Thymus (tissue), 11 donors: Measurements from ENCODE around the gene PDE7B. TPM values are rescaled to one million over a fixed set of nuclear protein-coding genes. Genes with fewer than 3 reads are reported as not detected.

ENCODE experiments used
- DNase-seq, 9 donors: peaks; one replicate each; pipeline ENCODE4 v3.0.0-alpha.2; 2013; ENCODE audit warnings: low spot score in 9 of 9, low read depth in 6 of 9, missing footprints in 1 of 9
- H3K27ac ChIP-seq, 2 donors: one replicate each; pipeline ENCODE4 v1.5.1; 2013; ENCODE audit warnings: control low read depth in 1 of 2, low read depth in 1 of 2, low read length in 1 of 2, mild to moderate bottlenecking in 1 of 2, moderate library complexity in 1 of 2
- H3K27me3 ChIP-seq, 2 donors: one replicate each; pipeline ENCODE4 v1.5.1; 2013; ENCODE audit warnings: low read length in 1 of 2; ENCODE audit not compliant: control insufficient read depth in 2 of 2, insufficient read depth in 1 of 2
- H3K36me3 ChIP-seq, 2 donors: one replicate each; pipeline ENCODE4 v1.5.1; 2013; ENCODE audit warnings: low read length in 1 of 2, mild to moderate bottlenecking in 1 of 2, moderate library complexity in 1 of 2; ENCODE audit not compliant: control insufficient read depth in 2 of 2, insufficient read depth in 2 of 2
- H3K4me1 ChIP-seq, 2 donors: one replicate each; pipeline ENCODE4 v1.5.1; 2013; ENCODE audit warnings: low read length in 2 of 2; ENCODE audit not compliant: control insufficient read depth in 2 of 2, insufficient read depth in 2 of 2
- H3K4me3 ChIP-seq, 2 donors: one replicate each; pipeline ENCODE4 v1.5.1; 2013; ENCODE audit warnings: low read length in 2 of 2, control low read depth in 1 of 2, mild to moderate bottlenecking in 1 of 2
- H3K9me3 ChIP-seq, 2 donors: one replicate each; pipeline ENCODE4 v1.5.1; 2013; ENCODE audit warnings: low read length in 1 of 2, mild to moderate bottlenecking in 1 of 2; ENCODE audit not compliant: control insufficient read depth in 2 of 2, insufficient read depth in 1 of 2
- WGBS: extraction: QIAGEN DNeasy Blood & Tissue Kit; methylation state at CpG from one replicate; pipeline ENCODE4 v1.1.7; 2013; 5-methylcytosine and 5-hydroxymethylcytosine counted together
- polyA plus RNA-seq: library from polyadenylated mRNA; stranded (reverse); fragments of 200-250 nt; gene quantifications from one replicate; pipeline ENCODE4 v1.2.3, GENCODE V29; 2013
- total RNA-seq: library from RNA; stranded (reverse); fragments of 120-200 nt; gene quantifications from one replicate; pipeline ENCODE4 v1.2.4, GENCODE V29; 2013
- donor health status: healthy.

PDE7B gene
- total and polyA plus RNA-seq, 2 donors, result 4.4 to 5.8 TPM

DNA sequence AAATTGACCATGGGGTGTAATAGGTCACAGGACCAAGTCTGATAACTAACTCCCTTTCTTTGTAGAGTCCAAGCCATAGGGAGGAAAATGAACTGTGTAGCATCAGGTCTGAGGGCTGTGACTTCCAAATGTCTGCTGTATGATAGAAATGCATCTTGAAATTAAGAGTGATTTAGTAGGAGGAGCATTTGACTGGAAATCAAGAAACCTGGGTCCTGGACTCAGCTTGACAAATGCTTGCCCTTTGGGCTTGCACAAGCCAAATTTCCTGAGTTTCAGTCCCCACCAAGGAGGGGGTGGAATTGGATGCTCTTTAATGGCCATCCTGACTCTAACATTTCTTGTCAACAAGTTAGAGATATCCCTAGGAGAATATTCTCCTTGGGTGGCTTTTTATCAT, 187.0 kb downstream of the PDE7B start:
- no peak overlapping the region for H3K27ac ChIP-seq
- no peak overlapping the region for H3K4me3 ChIP-seq
- H3K27me3 ChIP-seq, result no peaks in the 10 kb centered on the region
- H3K36me3 ChIP-seq, result no peaks in the 10 kb centered on the region
- peaks cover 0 to 21% of the 10 kb centered on the region in 2 donors for H3K4me1 ChIP-seq
- DNase-seq, result no peak
- no peaks in the 10 kb centered on the region for H3K9me3 ChIP-seq

DNA sequence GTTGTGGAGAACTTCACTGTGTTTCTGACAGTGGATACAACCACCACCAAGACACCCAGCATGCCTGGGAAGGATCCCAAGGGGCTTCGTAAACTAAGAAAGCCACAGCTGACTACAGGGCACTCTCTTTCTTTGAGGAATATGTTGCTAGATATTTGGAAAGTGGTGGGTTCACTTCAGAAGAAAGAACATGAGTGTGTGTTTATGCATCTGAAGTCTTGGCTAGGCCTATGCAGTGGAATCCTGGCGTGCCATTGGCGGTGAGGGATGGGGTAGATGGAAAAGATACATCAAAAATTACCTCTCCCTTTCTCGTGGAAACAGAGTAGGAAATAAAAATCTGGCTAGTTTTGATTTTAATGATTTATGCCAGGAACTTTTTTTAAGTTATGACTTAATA, 187.7 kb downstream of the PDE7B start:
- peaks cover 0 to 21% of the 10 kb centered on the region in 2 donors for H3K4me1 ChIP-seq
- H3K36me3 ChIP-seq, result no peaks in the 10 kb centered on the region
- no peak overlapping the region for H3K27ac ChIP-seq
- H3K4me3 ChIP-seq, result no peak overlapping the region
- H3K27me3 ChIP-seq, result no peaks in the 10 kb centered on the region
- no peak for DNase-seq
- H3K9me3 ChIP-seq, result no peaks in the 10 kb centered on the region
- 97% methylated on average over 4 of the region's 4 CpGs for WGBS

DNA sequence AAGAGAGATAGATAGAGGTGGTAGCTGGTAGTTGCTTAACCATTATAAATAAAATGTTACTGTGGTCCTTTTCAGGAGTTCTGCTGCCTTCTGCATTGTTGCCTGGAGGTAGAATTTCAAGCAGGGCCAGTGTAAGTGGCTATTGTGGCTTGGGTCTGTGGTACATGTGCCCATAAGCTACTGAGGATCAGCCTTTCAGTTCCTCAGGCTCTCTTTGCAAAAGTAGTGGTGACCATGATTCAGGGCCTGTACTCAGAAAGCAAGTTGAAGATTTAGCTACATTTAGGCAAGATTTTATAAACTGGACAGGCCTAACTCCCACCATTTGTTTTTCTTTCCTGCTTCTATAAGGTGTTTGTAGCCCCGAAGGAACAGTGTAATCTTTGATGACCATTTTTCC, 199.0 kb downstream of the PDE7B start:
- peaks cover 8 to 11% of the 10 kb centered on the region in 2 donors for H3K4me1 ChIP-seq
- DNase-seq, result no peak
- no peaks in the 10 kb centered on the region for H3K27me3 ChIP-seq
- no peaks in the 10 kb centered on the region for H3K9me3 ChIP-seq
- 74% methylated on average over 1 of the region's 1 CpG for WGBS
- H3K27ac ChIP-seq, result peak overlapping the region in 1 of 2 donors; percentile 75
- H3K36me3 ChIP-seq, result no peaks in the 10 kb centered on the region
- H3K4me3 ChIP-seq, result no peak overlapping the region

DNA sequence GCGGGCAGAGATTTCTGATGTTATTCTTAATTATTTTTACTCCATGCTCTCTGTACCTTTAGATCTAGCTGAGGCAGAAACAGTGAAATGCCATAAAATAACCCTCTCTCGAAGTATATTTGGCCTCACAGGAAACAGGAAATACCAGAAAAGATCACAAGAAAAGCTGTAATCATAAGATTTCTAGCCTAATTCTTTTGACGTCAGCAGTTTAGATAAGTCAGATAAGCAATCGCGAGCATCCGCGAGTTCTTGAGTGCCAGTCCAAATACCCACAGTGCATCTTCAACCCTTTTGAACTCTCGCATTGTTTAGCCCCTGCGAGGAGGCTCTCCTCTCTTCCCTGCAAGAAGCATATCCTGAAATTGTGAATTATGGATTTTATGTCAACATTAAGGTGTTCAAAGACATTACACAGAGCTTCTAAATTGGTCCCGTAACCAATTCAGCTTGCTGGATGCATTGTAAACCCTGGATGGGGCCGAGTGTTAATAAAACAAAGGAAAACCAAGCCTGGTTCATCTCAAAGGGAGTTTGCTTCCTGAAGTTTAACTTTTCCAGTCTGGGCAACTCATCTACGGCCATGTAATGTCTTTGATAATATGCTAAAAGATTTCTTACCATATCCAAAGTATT, 199.8 kb downstream of the PDE7B start:
- H3K27me3 ChIP-seq, result no peaks in the 10 kb centered on the region
- peaks cover 8 to 11% of the 10 kb centered on the region in 2 donors for H3K4me1 ChIP-seq
- no peak overlapping the region for H3K4me3 ChIP-seq
- peak overlapping the region in 1 of 2 donors; percentile 7 for H3K27ac ChIP-seq
- no peaks in the 10 kb centered on the region for H3K36me3 ChIP-seq
- H3K9me3 ChIP-seq, result no peaks in the 10 kb centered on the region
- WGBS, result 55% methylated on average over 12 of the region's 12 CpGs
- DNase-seq, result peak in 4 of 9 donors; percentile 15 to 67 (median 36)

DNA sequence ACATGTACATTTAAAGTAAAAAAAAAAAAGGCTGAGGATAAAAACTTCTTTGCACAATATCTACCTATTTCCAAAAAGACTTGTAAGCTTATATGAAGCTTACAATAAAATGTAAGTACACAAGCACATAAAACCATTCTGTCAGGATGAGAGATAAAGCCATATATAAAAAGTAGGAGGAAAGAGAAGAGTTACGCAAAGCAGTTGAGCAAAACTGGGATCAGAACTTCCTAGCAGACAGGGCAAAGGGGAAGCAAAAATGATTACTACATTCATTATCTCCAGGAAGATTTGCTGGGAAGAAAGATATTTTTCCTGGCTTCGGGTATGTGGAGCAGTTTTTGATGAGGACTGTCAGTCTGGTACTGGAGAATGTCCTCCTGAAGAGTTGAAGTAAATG, 200.5 kb downstream of the PDE7B start:
- DNase-seq, result no peak
- H3K27ac ChIP-seq, result no peak overlapping the region
- no peaks in the 10 kb centered on the region for H3K9me3 ChIP-seq
- no peaks in the 10 kb centered on the region for H3K36me3 ChIP-seq
- H3K4me1 ChIP-seq, result peaks cover 8 to 11% of the 10 kb centered on the region in 2 donors
- H3K27me3 ChIP-seq, result no peaks in the 10 kb centered on the region
- H3K4me3 ChIP-seq, result no peak overlapping the region
- WGBS, result 98% methylated on average over 2 of the region's 2 CpGs

DNA sequence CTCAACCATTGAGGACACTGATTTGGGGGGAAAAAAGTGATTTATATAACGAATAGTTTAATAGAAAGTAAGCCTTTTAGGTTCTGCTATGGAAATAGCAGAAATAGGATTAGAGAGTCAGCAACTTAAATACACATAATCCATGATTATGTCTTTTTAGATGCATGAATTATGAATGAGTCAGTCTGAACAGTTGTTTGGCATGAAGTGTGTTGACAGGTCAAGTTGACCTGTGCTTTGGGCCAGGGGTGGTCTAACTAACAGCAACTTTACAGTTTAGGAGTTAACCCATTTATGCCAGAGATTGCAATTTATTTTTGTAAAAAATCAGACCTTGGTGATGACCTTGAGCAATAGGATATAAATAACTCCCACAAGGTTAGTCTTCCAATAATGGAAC, 207.4 kb downstream of the PDE7B start:
- H3K27me3 ChIP-seq, result no peaks in the 10 kb centered on the region
- no peaks in the 10 kb centered on the region for H3K4me1 ChIP-seq
- no peaks in the 10 kb centered on the region for H3K36me3 ChIP-seq
- no peak overlapping the region for H3K4me3 ChIP-seq
- H3K27ac ChIP-seq, result no peak overlapping the region
- H3K9me3 ChIP-seq, result no peaks in the 10 kb centered on the region
- no peak for DNase-seq
- WGBS, result 93% methylated on average over 1 of the region's 1 CpG

DNA sequence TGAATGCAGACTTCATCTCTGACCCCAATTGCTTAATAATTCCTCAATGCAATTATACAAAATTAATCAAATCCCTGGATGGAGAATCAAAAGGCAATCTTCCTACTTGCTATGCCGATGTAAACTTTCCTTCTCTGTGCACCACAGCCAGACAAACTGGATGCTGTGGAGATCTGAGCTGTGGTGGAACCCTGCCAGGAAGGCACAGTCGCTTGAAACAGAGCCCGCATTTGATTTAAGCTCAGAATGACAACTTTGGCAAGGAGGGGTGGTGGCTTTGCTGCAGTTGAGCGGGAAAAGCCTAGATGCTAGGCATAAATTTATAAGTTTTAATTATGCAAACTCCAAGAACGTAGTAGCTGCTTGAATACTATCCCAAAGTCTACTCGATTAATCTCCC, 207.8 kb downstream of the PDE7B start:
- 92% methylated on average over 6 of the region's 6 CpGs for WGBS
- H3K27me3 ChIP-seq, result no peaks in the 10 kb centered on the region
- H3K36me3 ChIP-seq, result no peaks in the 10 kb centered on the region
- no peak for DNase-seq
- no peak overlapping the region for H3K4me3 ChIP-seq
- no peaks in the 10 kb centered on the region for H3K4me1 ChIP-seq
- H3K27ac ChIP-seq, result no peak overlapping the region
- H3K9me3 ChIP-seq, result no peaks in the 10 kb centered on the region

DNA sequence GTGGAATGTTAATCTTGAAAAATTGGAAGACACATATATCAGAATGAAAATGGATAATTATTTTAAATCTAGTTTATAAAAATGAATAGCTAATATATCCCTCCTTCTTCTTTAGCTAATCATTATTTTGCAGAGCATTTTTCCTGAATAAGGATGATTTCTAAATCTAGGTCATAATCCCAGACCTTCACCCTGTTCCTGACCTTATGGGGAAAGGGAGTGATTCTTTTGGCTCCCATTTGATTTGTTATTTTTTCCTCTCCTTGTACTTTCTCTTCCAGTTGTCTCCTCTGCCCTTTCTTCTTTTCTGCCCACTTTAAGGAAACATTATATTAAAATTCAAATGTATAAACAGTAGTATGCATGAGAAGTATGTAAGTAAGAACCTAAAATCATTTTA, 208.6 kb downstream of the PDE7B start:
- Histone ChIP-seq H3K4me1 (no peaks in the 10 kb centered on the region), H3K9me3 (no peaks in the 10 kb centered on the region), H3K27ac (no peak overlapping the region), H3K4me3 (no peak overlapping the region), H3K27me3 (no peaks in the 10 kb centered on the region), H3K36me3 (no peaks in the 10 kb centered on the region)
- DNase-seq, result no peak

DNA sequence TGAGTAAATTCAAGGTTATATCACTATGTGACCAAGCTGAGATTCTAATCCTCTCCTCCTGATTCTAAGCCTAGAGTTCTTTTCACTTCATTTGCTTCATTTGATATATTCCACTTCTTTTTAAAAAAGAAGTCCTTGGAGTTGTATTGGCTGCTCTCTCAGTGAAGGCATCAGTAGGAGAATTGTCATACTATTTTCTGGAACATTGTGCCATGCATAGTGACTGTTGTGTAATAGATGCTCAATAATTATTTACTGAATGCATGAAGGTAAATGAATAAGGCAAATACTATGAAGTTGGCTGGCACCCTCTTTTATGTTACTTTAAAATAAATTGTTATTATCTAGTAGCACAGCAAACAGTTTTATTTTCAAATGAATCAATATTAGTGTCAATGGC, 209.3 kb downstream of the PDE7B start:
- no peaks in the 10 kb centered on the region for H3K27me3 ChIP-seq
- no peak for DNase-seq
- no peaks in the 10 kb centered on the region for H3K36me3 ChIP-seq
- no peaks in the 10 kb centered on the region for H3K4me1 ChIP-seq
- no peak overlapping the region for H3K27ac ChIP-seq
- no peaks in the 10 kb centered on the region for H3K9me3 ChIP-seq
- H3K4me3 ChIP-seq, result no peak overlapping the region

DNA sequence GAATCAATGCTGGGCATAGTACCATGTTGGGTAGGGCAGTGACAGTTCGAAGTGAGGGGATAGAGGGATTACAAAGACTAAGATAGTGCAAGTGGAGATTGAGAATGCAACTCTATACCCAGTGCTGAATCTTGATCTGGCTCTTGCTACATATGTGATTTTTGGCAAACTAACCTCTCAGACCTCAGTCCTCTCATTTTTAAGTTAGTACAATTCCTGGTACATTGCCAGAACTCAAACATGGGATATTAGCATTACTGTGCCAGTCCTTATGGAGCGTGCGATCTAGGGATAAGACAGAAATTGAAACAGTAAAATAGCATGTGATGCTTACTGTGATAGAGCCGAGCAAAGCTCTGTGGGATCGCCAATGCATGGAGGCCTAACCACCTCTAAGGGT, 210.2 kb downstream of the PDE7B start:
- H3K36me3 ChIP-seq, result no peaks in the 10 kb centered on the region
- no peak overlapping the region for H3K27ac ChIP-seq
- WGBS, result 95% methylated on average over 5 of the region's 5 CpGs
- no peaks in the 10 kb centered on the region for H3K4me1 ChIP-seq
- no peak overlapping the region for H3K4me3 ChIP-seq
- no peak for DNase-seq
- H3K9me3 ChIP-seq, result no peaks in the 10 kb centered on the region
- no peaks in the 10 kb centered on the region for H3K27me3 ChIP-seq
